HepG2 (cell line): ENCODE measurements around the gene RMI2. TPM values are rescaled to one million over a fixed set of nuclear protein-coding genes. Genes with fewer than 3 reads are reported as not detected.

Source experiments
- CEBPB ChIP-seq: IDR thresholded peaks from 2 replicates; pipeline ENCODE4 v1.6.1; 2011; ENCODE audit warnings: low read depth, low read length, improper control_type of control experiment, borderline replicate concordance
- GABPB1 ChIP-seq: IDR thresholded peaks from 2 replicates; pipeline ENCODE4 v1.6.1; 2016; ENCODE audit warnings: mild to moderate bottlenecking, missing genetic modification reagents, moderate library complexity, missing compliant biosample characterization
- PATZ1 ChIP-seq: sonication (generic); formaldehyde crosslinking; IDR thresholded peaks from 2 replicates; pipeline ENCODE4 v1.4.0; 2020; ENCODE audit warnings: missing genetic modification reagents
- ZBTB2 ChIP-seq: sonication (generic); formaldehyde crosslinking; IDR thresholded peaks from 2 replicates; pipeline ENCODE4 v1.8.0; 2022; ENCODE audit warnings: low read depth, missing genetic modification reagents
- ZBTB4 ChIP-seq: sonication (generic); formaldehyde crosslinking; IDR thresholded peaks from 2 replicates; pipeline ENCODE4 v1.4.0; 2020; ENCODE audit warnings: missing genetic modification reagents, mild to moderate bottlenecking, borderline replicate concordance
- ZNF225 ChIP-seq: sonication (generic); formaldehyde crosslinking; IDR thresholded peaks from 2 replicates; pipeline ENCODE4 v1.4.0; 2020; ENCODE audit warnings: mild to moderate bottlenecking, missing genetic modification reagents
- ZNF280D ChIP-seq: sonication (generic); formaldehyde crosslinking; IDR thresholded peaks from 2 replicates; pipeline ENCODE4 v1.5.1; 2020; ENCODE audit warnings: mild to moderate bottlenecking, missing genetic modification reagents
- ZNF451 ChIP-seq: sonication (generic); formaldehyde crosslinking; IDR thresholded peaks from 2 replicates; pipeline ENCODE4 v1.5.0; 2020; ENCODE audit warnings: mild to moderate bottlenecking, missing genetic modification reagents
- ZNF546 ChIP-seq: sonication (generic); formaldehyde crosslinking; conservative IDR thresholded peaks from 2 replicates; pipeline ENCODE4 v1.8.1; 2023; ENCODE audit warnings: mild to moderate bottlenecking, missing genetic modification reagents
- ZNF792 ChIP-seq: IDR thresholded peaks from 2 replicates; pipeline ENCODE4 v1.6.1; 2016
- ZNF816 ChIP-seq: sonication (generic); formaldehyde crosslinking; IDR thresholded peaks from 2 replicates; pipeline ENCODE4 v1.8.0; 2022; ENCODE audit warnings: missing genetic modification reagents, mild to moderate bottlenecking, borderline replicate concordance
- polyA plus RNA-seq, 8 experiments: library from polyadenylated mRNA; depleted of rRNA in 3 of 8; stranded (reverse) in 7 of 8; unstranded in 1 of 8; fragments of >200 nt; fragmentation: Illumina TruSeq in 4 of 8; extraction: Trizol in 4 of 8; gene quantifications; 2 replicates each; pipeline versions ENCODE4 v1.2.1 to v1.2.3, GENCODE V29; 2011 to 2016; ENCODE audit warnings: low read depth in 4 of 8, missing spikeins in 1 of 8, mixed read lengths in 1 of 8; ENCODE audit not compliant: insufficient read depth in 1 of 8
- total RNA-seq, 5 experiments: library from RNA; depleted of rRNA; stranded (reverse); fragments of >200 nt; fragmentation: Illumina TruSeq; extraction: Trizol; gene quantifications; 2 replicates each; pipeline ENCODE4 v1.2.3, GENCODE V29; 2016; ENCODE audit warnings: low read depth in 1 of 5
- TF ChIP-seq, protein P1 (sequence below): sonication (generic); formaldehyde crosslinking; IDR thresholded peaks from 2 replicates; pipeline ENCODE4 v1.5.0; 2020; ENCODE audit warnings: missing genetic modification reagents, mild to moderate bottlenecking, borderline replicate concordance

The RMI2 gene
- total and polyA plus RNA-seq, 2 of the 13 experiments (the other 11 are each of a cell fraction or from before 2014, with no cell fraction given), result 24.5 to 55.7 TPM

- TF ChIP-seq ZBTB4, result 0 out of 2 replicates have a peak, but pooled peaks have one; percentile 4
- 0 out of 2 replicates have a peak, but pooled peaks have one; percentile 27 for TF ChIP-seq ZNF280D (CRISPR knock-in tag)
- TF ChIP-seq ZNF792, result 0 out of 2 replicates have a peak, but pooled peaks have one; percentile 21
- TF ChIP-seq CEBPB, result no peak
- TF ChIP-seq, protein P1, sequence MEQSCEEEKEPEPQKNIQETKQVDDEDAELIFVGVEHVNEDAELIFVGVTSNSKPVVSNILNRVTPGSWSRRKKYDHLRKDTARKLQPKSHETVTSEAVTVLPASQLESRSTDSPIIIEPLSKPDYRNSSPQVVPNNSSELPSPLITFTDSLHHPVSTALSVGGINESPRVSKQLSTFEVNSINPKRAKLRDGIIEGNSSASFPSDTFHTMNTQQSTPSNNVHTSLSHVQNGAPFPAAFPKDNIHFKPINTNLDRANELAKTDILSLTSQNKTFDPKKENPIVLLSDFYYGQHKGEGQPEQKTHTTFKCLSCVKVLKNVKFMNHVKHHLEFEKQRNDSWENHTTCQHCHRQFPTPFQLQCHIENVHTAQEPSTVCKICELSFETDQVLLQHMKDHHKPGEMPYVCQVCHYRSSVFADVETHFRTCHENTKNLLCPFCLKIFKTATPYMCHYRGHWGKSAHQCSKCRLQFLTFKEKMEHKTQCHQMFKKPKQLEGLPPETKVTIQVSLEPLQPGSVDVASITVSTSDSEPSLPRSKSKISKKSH, result no peak
- TF ChIP-seq ZNF225 (CRISPR knock-in tag), result no peak
- TF ChIP-seq ZBTB2 (CRISPR knock-in tag), result no peak
- no peak for TF ChIP-seq ZNF546 (CRISPR knock-in tag)
- peak; percentile 63; the same call in 1 of the 2 replicates for TF ChIP-seq PATZ1 (CRISPR knock-in tag)
- TF ChIP-seq GABPB1, result 0 out of 2 replicates have a peak, but pooled peaks have one; percentile 14
- TF ChIP-seq ZNF816 (CRISPR knock-in tag), result no peak
- TF ChIP-seq ZNF451, result peak; percentile 58; the same call in 1 of the 2 replicates
Measured at GRCh38 chr16:11303405-11304138, 41.7 kb upstream of the RMI2 start (continued).
